Upper lobe of left lung (tissue), 4 donors: Measurements from ENCODE around the gene TMEM101.

Experiments
- EP300 ChIP-seq, 4 donors: sonication (generic); formaldehyde crosslinking; IDR thresholded peaks; one replicate each; pipeline ENCODE4 v1.5.1; 2017; ENCODE audit warnings: antibody characterized with exemption in 4 of 4, control low read depth in 2 of 4
- POLR2A ChIP-seq, 4 donors: fragments of 450-650 bp; IDR thresholded peaks; one replicate each; pipeline ENCODE4 v1.5.1; 2016 to 2017; ENCODE audit warnings: antibody characterized with exemption in 4 of 4, mild to moderate bottlenecking in 2 of 4
- TF ChIP-seq, protein P1 (sequence below), 6 experiments: fragments of 450-650 bp in 4 of 6; fragments of 200-600 bp in 2 of 6; sonication (generic) in 2 of 6; IDR thresholded peaks; one replicate each; pipeline ENCODE4 v1.5.1; 2016 to 2019; ENCODE audit warnings: antibody characterized with exemption in 6 of 6

GRCh38 chr17:43984521-43984920, 30.2 kb downstream of the TMEM101 start:
- TF ChIP-seq POLR2A (IDR thresholded peaks at IDR 0.05) = no peak
- TF ChIP-seq, protein P1, sequence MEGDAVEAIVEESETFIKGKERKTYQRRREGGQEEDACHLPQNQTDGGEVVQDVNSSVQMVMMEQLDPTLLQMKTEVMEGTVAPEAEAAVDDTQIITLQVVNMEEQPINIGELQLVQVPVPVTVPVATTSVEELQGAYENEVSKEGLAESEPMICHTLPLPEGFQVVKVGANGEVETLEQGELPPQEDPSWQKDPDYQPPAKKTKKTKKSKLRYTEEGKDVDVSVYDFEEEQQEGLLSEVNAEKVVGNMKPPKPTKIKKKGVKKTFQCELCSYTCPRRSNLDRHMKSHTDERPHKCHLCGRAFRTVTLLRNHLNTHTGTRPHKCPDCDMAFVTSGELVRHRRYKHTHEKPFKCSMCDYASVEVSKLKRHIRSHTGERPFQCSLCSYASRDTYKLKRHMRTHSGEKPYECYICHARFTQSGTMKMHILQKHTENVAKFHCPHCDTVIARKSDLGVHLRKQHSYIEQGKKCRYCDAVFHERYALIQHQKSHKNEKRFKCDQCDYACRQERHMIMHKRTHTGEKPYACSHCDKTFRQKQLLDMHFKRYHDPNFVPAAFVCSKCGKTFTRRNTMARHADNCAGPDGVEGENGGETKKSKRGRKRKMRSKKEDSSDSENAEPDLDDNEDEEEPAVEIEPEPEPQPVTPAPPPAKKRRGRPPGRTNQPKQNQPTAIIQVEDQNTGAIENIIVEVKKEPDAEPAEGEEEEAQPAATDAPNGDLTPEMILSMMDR (IDR thresholded peaks at IDR 0.05) = no peak
- TF ChIP-seq EP300 (IDR thresholded peaks at IDR 0.05) = no peak
